Thyroid gland (tissue), 4 donors: ENCODE results near the gene ZNF469. TPM values are rescaled to one million over a fixed set of nuclear protein-coding genes. Genes with fewer than 3 reads are reported as not detected.

ENCODE experiments used
- DNase-seq, 2 donors: peaks; one replicate each; pipeline ENCODE4 v3.0.0-alpha.2; 2019
- H3K27ac ChIP-seq, 3 donors: fragments of 200-600 bp; sonication (generic); 1 replicate in 2 of 3; 2 replicates in 1 of 3; pipeline ENCODE4 v1.5.1; 2016 to 2019; ENCODE audit warnings: mild to moderate bottlenecking in 1 of 3, moderate library complexity in 1 of 3
- H3K27me3 ChIP-seq: fragments of 200-600 bp; sonication (generic); one replicate; pipeline ENCODE4 v1.5.1; 2019
- H3K36me3 ChIP-seq, 2 donors: fragments of 200-600 bp; sonication (generic); one replicate each; pipeline ENCODE4 v1.5.1; 2016 to 2019
- H3K4me1 ChIP-seq, 2 donors: fragments of 200-600 bp; sonication (generic); one replicate each; pipeline ENCODE4 v1.5.1; 2017 to 2019
- H3K4me3 ChIP-seq, 3 donors: fragments of 200-600 bp; sonication (generic); replicated peaks in 1 of 3; 1 replicate in 2 of 3; 2 replicates in 1 of 3; pipeline ENCODE4 v1.5.1; 2016; ENCODE audit warnings: mild to moderate bottlenecking in 1 of 3
- H3K9me3 ChIP-seq: fragments of 200-600 bp; sonication (generic); one replicate; pipeline ENCODE4 v1.5.1; 2017
- POLR2A ChIP-seq, 2 donors: fragments of 450-650 bp; IDR thresholded peaks; one replicate each; pipeline ENCODE4 v1.6.1; 2017; ENCODE audit warnings: antibody characterized with exemption in 2 of 2, mild to moderate bottlenecking in 2 of 2, moderate library complexity in 1 of 2
- WGBS, 2 donors: methylation state at CpG; one replicate each; pipeline ENCODE4 v1.1.5; 2017; 5-methylcytosine and 5-hydroxymethylcytosine counted together
- intact Hi-C: fragments of 100-400 bp; cut with DNase I; formaldehyde crosslinking; loops from one replicate; pipeline ENCODE4 v1.15.1; 2023
- total RNA-seq, 4 donors: library from RNA; depleted of rRNA; stranded (reverse); fragments of >200 nt; gene quantifications; one replicate each; pipeline ENCODE4 v1.2.3, GENCODE V29; 2016
- TF ChIP-seq, protein P1 (sequence below), 6 experiments: fragments of 200-600 bp in 3 of 6; fragments of 450-650 bp in 3 of 6; sonication (generic) in 3 of 6; IDR thresholded peaks; one replicate each; pipeline ENCODE4 v1.5.1; 2016 to 2019; ENCODE audit warnings: antibody characterized with exemption in 6 of 6, mild to moderate bottlenecking in 2 of 6, inconsistent platforms in 1 of 6, moderate library complexity in 1 of 6

Gene ZNF469
- total RNA-seq, 4 donors from 2014 or later: 0.22 to 0.96 (median 0.32) TPM

DNA sequence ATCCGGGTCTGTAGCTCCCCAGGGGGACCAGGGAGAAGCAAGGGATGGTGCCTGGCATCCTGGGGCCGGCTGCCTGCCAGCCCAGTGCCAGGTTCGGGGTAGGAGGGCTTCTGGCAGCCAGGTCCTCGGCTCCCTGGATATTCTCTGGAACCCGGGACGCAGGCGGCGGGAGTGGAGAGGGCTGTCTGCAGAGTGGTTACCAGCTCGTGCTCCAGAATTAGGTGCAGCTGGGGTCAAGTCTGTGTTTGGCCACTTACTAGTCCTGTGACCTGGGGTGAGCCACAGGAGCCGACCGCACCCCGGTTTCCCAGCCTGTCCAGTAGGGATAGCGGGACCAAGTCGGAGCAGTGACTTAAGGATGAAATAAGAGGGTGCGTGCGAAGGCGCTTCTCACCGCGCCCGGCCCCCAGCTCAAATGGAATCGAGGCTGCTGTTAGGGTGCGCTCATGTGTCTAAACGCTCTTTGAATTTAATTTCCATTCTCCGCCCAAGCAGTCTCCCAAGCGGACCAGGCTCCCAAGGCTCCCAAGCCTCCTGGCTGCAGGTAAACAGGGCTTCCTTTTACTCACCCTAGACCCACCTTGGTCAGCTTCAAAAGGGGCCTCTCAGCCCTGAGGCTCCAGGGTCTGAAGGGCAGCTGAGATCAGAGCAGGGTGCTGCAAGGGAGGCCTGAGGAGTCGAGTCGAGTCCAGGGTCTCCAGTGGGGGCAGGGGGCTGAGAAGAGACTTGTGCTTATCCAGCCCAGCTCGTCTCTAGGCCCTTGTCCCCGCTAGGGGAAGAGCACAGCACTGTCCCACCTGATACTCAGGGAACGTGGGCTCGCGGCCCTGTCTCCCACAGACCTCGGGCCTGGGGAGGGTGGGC lies 28.3 kb upstream of the ZNF469 start:
- Histone ChIP-seq H3K4me3 (no peak overlapping the region), H3K36me3 (no peaks in the 10 kb centered on the region), H3K27ac (no peak overlapping the region), H3K27me3 (no peaks in the 10 kb centered on the region), H3K4me1 (no peaks in the 10 kb centered on the region), H3K9me3 (no peaks in the 10 kb centered on the region)
- no peak for DNase-seq
- TF ChIP-seq, protein P1, sequence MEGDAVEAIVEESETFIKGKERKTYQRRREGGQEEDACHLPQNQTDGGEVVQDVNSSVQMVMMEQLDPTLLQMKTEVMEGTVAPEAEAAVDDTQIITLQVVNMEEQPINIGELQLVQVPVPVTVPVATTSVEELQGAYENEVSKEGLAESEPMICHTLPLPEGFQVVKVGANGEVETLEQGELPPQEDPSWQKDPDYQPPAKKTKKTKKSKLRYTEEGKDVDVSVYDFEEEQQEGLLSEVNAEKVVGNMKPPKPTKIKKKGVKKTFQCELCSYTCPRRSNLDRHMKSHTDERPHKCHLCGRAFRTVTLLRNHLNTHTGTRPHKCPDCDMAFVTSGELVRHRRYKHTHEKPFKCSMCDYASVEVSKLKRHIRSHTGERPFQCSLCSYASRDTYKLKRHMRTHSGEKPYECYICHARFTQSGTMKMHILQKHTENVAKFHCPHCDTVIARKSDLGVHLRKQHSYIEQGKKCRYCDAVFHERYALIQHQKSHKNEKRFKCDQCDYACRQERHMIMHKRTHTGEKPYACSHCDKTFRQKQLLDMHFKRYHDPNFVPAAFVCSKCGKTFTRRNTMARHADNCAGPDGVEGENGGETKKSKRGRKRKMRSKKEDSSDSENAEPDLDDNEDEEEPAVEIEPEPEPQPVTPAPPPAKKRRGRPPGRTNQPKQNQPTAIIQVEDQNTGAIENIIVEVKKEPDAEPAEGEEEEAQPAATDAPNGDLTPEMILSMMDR (IDR thresholded peaks at IDR 0.05): no peak
- TF ChIP-seq POLR2A (IDR thresholded peaks at IDR 0.05): no peak
- 86 to 92% methylated on average over 26 to 29 of the region's 33 CpGs for WGBS, 2 donors
- intact Hi-C loops: no loop called here

- H3K9me3 ChIP-seq: no peaks in the 10 kb centered on the region
- TF ChIP-seq, protein P1 (IDR thresholded peaks at IDR 0.05): no peak
- no peak for TF ChIP-seq POLR2A (IDR thresholded peaks at IDR 0.05)
- H3K36me3 ChIP-seq: no peaks in the 10 kb centered on the region
- intact Hi-C loops: no loop called here
- no peak for DNase-seq
- H3K27me3 ChIP-seq: no peaks in the 10 kb centered on the region
- no peak overlapping the region for H3K27ac ChIP-seq
- H3K4me3 ChIP-seq: no peak overlapping the region
- WGBS, 2 donors: 69 to 70% methylated on average over 5 of the region's 6 CpGs
- no peaks in the 10 kb centered on the region for H3K4me1 ChIP-seq
Measured at GRCh38 chr16:88355093-88355388, 27.7 kb upstream of the ZNF469 start.

DNA sequence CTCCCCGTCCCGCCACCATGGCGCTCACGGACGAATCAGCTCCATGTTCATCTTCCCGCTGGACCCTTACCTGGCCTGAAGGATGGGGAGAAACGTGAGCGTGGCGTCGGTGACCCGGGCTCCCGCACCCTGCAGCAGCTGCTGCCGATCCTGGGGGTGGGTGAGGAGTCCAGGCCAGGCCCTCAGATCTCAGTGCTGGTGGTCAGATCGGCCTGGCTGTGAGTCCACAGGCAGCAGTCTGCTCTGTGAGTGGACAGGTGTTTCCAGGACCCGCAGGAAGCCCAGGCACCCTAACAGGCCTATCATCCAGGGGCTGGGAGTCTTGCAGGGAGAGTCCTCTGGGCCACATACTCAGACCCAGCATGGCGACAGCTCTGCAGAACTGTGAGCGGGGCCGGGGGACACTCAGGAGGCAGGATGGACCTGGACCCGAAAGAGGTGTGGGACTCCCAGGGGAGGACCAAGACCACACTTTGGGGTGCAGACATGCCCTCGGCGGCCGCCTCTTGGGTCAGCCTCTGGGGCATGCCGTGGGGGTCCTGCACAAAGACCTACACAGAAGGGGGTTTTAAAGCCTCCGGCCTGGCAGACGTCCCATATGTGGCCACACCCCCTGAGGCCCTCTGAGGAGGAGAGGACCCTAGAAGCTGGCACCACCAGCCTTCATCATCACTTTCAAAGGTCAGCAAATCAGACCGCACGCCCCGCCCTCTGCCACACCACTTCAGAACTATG lies 27.2 kb upstream of the ZNF469 start:
- H3K4me3 ChIP-seq: no peak overlapping the region
- intact Hi-C loops: no loop called here
- H3K27me3 ChIP-seq: no peaks in the 10 kb centered on the region
- DNase-seq: no peak
- 92 to 95% methylated on average over 13 to 23 of the region's 28 CpGs for WGBS, 2 donors
- H3K9me3 ChIP-seq: no peaks in the 10 kb centered on the region
- TF ChIP-seq POLR2A (IDR thresholded peaks at IDR 0.05): no peak
- TF ChIP-seq, protein P1 (IDR thresholded peaks at IDR 0.05): no peak
- H3K36me3 ChIP-seq: no peaks in the 10 kb centered on the region
- H3K27ac ChIP-seq: no peak overlapping the region
- H3K4me1 ChIP-seq: no peaks in the 10 kb centered on the region

DNA sequence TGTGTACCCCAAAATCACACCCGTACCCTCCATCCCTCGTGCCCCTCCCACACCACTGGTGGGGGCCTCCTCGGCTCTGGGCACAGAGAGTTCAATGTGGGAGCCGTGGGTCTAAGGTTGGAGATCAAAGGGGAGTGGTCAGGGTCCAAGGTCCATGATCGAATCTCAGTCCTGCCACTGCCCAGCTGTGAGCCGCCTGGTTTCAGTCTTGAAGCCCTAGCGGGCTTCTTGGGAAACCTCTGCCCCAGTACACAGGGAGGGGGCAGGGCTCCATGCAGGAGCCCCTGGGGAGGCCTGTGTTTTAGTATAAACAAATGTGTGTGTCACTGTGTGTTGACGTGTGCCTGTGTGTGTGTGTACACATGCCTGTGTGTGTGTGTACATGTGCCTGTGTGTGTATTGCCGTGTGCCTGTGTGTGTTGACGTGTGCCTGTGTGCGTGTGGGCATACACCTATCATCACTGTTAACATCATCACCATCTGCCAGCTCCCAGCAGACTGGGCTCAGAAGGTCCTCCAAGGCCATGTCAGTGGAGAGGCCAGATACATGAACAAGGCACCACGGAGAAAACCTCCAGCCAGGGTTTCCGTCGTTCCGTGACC lies 26.5 kb upstream of the ZNF469 start:
- no peaks in the 10 kb centered on the region for H3K27me3 ChIP-seq
- H3K4me1 ChIP-seq: no peaks in the 10 kb centered on the region
- no peaks in the 10 kb centered on the region for H3K36me3 ChIP-seq
- no peak for TF ChIP-seq POLR2A (IDR thresholded peaks at IDR 0.05)
- TF ChIP-seq, protein P1 (IDR thresholded peaks at IDR 0.05): no peak
- DNase-seq: no peak
- no peaks in the 10 kb centered on the region for H3K9me3 ChIP-seq
- WGBS, 2 donors: 82 to 84% methylated on average over 12 to 13 of the region's 15 CpGs
- intact Hi-C loops: no loop called here
- no peak overlapping the region for H3K27ac ChIP-seq
- H3K4me3 ChIP-seq: no peak overlapping the region
